Measurements from ENCODE around the gene GLP1R.
A peak's percentile ranks its signal among the peaks of the same experiment; 100 is the strongest.

Gene GLP1R

DNA sequence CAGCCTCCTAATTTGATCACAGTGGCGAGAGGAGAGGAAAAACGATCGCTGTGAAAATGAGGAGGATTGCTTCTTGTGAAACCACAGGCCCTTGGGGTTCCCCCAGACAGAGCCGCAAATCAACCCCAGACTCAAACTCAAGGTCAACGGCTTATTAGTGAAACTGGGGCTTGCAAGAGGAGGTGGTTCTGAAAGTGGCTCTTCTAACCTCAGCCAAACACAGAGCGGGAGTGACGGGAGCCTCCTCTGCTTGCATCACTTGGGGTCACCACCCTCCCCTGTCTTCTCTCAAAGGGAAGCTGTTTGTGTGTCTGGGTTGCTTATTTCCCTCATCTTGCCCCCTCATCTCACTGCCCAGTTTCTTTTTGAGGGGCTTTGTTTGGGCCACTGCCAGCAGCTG, 37.7 kb downstream of the GLP1R start:
- ATAC-seq (peak; percentile 85), DNase-seq (peak; percentile 52)

- no peak for ATAC-seq
- no peak for DNase-seq
Observed at GRCh38 chr6:39086711-39087110, 38.1 kb downstream of the GLP1R start.

- ATAC-seq (no peak), DNase-seq (no peak)
Observed at GRCh38 chr6:39087197-39087596, 38.6 kb downstream of the GLP1R start.

- ATAC-seq, result no peak
- no peak for DNase-seq
Observed at GRCh38 chr6:39088331-39088730, 39.8 kb downstream of the GLP1R start.

DNA sequence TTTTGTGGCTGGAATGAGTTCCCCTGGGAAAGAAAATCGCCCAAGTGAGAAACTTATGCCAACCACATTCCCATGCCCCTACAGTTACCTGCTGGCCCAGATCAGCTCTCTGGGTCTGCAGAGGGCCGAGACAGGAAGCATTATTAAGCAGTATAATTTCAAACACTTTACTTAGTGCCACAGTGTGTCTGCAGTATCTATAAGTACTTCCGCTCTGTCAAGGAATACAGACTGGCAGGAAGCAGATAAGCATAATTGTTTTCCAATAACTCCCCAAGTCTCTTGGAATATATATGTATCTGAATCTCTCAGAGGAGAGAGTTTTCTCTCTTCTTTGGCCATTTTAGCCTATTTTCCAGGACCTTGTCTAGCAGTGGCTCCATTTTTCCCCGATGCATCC, 41.5 kb downstream of the GLP1R start:
- DNase-seq, result no peak
- ATAC-seq, result no peak

GRCh38 chr6:39091220-39091619, 42.6 kb downstream of the GLP1R start:
- DNase-seq (no peak), ATAC-seq (no peak)

- DNase-seq (no peak), ATAC-seq (no peak)
Observed at GRCh38 chr6:39092124-39092523, 43.5 kb downstream of the GLP1R start.

- no peak for ATAC-seq
- no peak for DNase-seq
Observed at GRCh38 chr6:39093149-39093708, 44.6 kb downstream of the GLP1R start.

DNA sequence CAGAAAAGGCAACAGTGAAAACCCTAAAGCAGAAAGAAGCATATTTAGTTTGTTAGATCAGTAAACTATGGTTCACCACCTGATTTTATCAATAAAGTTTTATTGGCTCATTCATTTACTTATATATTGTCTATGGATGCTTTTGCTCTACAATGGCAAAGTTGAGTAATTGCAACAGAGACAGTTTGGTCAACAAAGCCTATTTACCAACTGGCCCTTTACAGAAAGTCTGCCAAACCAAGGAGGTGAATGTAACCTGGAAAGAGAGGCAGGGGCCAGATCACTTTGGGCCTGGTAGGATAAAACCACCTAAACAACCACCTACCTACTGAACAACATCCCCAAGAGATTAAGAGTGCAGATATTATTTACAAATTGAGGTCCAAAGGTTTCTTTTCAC, 47.0 kb downstream of the GLP1R start:
- no peak for DNase-seq
- ATAC-seq, result no peak

- DNase-seq, result no peak
- peak; percentile 86 for ATAC-seq
Observed at GRCh38 chr6:39100358-39100757, 51.8 kb downstream of the GLP1R start.

- DNase-seq, result peak; percentile 26
- ATAC-seq, result peak; percentile 25
Observed at GRCh38 chr6:39102071-39102820, 53.7 kb downstream of the GLP1R start.

- ATAC-seq, result peak; percentile 50
- DNase-seq, result no peak
Observed at GRCh38 chr6:39102821-39103136, 54.2 kb downstream of the GLP1R start.

- ATAC-seq (no peak), DNase-seq (no peak)
Observed at GRCh38 chr6:39104528-39104927, 55.9 kb downstream of the GLP1R start.

GRCh38 chr6:39107034-39107433, 58.5 kb downstream of the GLP1R start:
- no peak for DNase-seq
- ATAC-seq, result no peak

DNA sequence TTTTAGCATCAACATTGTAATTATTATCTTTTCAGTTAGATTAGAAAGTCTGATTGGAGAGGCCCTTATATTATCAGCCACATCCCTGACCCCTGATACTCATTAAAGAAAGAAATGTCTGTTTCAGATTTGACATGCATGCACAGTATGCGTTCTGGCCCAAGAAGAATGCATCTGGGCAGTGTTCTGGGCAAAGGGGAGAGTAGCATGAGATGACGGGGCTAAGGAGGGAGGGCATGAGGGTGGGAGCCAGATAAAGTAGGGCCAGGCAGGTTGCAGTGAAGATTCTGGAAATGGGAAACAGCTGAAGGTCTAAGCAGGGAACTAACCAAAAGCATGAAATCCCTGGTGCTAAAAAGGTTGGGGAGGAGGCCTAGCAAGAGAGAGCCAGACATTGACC, 59.1 kb downstream of the GLP1R start:
- DNase-seq, result no peak
- no peak for ATAC-seq

GRCh38 chr6:39108041-39108839, 59.7 kb downstream of the GLP1R start:
- no peak for ATAC-seq
- no peak for DNase-seq

- peak; percentile 23 for ATAC-seq
- no peak for DNase-seq
Observed at GRCh38 chr6:39111280-39111679, 62.7 kb downstream of the GLP1R start.

DNA sequence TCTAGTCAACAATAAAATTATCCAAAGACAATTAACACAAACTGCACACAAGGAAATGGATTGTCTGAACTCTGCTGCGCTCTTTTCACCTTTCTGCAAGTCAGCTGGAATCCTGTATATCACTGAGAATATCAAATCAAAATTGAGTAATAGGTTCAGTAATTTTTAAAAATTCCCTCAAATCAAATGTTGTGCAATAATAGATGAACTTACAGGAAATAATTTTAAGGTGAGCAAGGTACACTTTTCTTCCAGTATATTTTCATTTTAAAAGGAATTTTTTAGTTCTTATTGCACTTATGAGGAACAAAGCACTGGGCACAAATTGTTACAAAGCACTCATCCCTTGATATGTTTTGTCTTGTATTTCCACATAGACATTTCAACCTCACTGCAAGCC, 65.2 kb downstream of the GLP1R start:
- DNase-seq, result no peak
- no peak for ATAC-seq

DNA sequence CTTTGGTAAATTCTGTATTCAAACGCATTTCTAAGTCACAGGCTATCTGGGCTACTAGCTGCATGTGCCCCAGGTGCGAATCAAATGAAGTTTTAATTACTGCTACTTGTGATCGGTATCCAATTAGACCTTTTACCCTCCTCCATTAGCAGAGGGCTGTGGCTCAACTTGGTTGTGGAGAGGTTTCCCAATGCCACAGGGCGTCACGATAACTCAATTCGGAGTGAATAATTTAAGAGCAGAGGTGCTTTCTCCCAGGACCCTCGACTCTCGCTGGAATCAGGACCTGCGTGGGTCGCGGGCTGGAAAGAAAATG, 65.8 kb downstream of the GLP1R start:
- ATAC-seq (peak; percentile 6), DNase-seq (no peak)

GRCh38 chr6:39114704-39115599, 66.4 kb downstream of the GLP1R start, which contains the start of gene SAYSD1:
TSS of gene SAYSD1 (minus strand) at chr6:39115186. CDS start at chr6:39115089, 97 bp downstream.
- DNase-seq, result peak; percentile 94
- ATAC-seq, result peak; percentile 87

GRCh38 chr6:39118921-39119320, 70.3 kb downstream of the GLP1R start:
- no peak for ATAC-seq
- DNase-seq, result no peak

DNA sequence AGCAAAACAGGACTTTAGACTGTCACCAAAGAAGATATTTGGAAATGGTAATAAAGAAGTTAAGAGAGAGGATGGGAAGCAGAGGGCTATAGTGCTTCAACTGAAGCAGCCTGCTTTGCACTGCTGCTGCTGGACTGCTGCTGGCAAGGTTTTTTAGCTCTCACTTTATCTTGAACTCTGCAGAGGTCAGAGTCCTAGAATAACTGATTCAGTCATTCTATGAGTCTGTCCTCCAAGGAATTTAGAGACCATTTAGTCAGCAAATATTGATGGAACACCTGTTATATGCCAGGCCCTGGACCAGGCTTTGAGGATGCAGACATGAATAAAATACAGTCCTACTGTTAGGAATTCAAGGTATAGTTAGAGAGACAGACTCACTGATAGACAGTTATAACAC, 75.5 kb downstream of the GLP1R start:
- DNase-seq (no peak), ATAC-seq (no peak)

GRCh38 chr6:39128106-39128505, 79.5 kb downstream of the GLP1R start:
- ATAC-seq (no peak), DNase-seq (no peak)
